ENCODE data around the gene FBXW7. TPM values are rescaled to one million over a fixed set of nuclear protein-coding genes. Genes with fewer than 3 reads are reported as not detected.

The FBXW7 gene
- total RNA-seq, 3 donors from 2014 or later (not counting 1 experiment from before 2014, with no cell fraction given), result 172 to 202 (median 175) TPM

GRCh38 chr4:152455311-152455710 is 80.6 kb downstream of the FBXW7 start:
- DNase-seq (no peak), ATAC-seq (no peak)
- H3K4me1 ChIP-seq (ENCODE audit: control insufficient read depth, insufficient read depth, low read length), result peaks cover 12% of the 10 kb centered on the region
- Mint-ChIP-seq H3K9me3 (no peaks in the 10 kb centered on the region), H3K4me1 (peaks cover 42 to 50% of the 10 kb centered on the region in 2 donors), H3K27me3 (ENCODE audit: low read depth in 2 of 2) (no peaks in the 10 kb centered on the region), H3K36me3 (no peaks in the 10 kb centered on the region), H3K4me3 (no peak overlapping the region), H3K27ac (peak overlapping the region; percentile 2 to 91)
- TF ChIP-seq, protein P1, sequence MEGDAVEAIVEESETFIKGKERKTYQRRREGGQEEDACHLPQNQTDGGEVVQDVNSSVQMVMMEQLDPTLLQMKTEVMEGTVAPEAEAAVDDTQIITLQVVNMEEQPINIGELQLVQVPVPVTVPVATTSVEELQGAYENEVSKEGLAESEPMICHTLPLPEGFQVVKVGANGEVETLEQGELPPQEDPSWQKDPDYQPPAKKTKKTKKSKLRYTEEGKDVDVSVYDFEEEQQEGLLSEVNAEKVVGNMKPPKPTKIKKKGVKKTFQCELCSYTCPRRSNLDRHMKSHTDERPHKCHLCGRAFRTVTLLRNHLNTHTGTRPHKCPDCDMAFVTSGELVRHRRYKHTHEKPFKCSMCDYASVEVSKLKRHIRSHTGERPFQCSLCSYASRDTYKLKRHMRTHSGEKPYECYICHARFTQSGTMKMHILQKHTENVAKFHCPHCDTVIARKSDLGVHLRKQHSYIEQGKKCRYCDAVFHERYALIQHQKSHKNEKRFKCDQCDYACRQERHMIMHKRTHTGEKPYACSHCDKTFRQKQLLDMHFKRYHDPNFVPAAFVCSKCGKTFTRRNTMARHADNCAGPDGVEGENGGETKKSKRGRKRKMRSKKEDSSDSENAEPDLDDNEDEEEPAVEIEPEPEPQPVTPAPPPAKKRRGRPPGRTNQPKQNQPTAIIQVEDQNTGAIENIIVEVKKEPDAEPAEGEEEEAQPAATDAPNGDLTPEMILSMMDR (IDR thresholded peaks at IDR 0.05), result no peak
- H3K9me3 ChIP-seq (ENCODE audit: control insufficient read depth, insufficient read depth, low read length), result no peaks in the 10 kb centered on the region
- no peaks in the 10 kb centered on the region for H3K27me3 ChIP-seq (ENCODE audit: control insufficient read depth, insufficient read depth, low read length)
- H3K4me3 ChIP-seq (ENCODE audit: low read length), result no peak overlapping the region
- intact Hi-C loops (cut with micrococcal nuclease), result loop anchor here (2.0 to 5.0 kb wide), 4 partner anchors 29 to 279 kb away; partner anchors contain the start of gene FBXW7
- no peaks in the 10 kb centered on the region for H3K36me3 ChIP-seq (ENCODE audit: control insufficient read depth, insufficient read depth, low read length)
- 80% methylated on average over 1 of the region's 2 CpGs for WGBS (ENCODE audit: insufficient coverage)
- no peak overlapping the region for H3K27ac ChIP-seq (ENCODE audit: low read length)

DNA sequence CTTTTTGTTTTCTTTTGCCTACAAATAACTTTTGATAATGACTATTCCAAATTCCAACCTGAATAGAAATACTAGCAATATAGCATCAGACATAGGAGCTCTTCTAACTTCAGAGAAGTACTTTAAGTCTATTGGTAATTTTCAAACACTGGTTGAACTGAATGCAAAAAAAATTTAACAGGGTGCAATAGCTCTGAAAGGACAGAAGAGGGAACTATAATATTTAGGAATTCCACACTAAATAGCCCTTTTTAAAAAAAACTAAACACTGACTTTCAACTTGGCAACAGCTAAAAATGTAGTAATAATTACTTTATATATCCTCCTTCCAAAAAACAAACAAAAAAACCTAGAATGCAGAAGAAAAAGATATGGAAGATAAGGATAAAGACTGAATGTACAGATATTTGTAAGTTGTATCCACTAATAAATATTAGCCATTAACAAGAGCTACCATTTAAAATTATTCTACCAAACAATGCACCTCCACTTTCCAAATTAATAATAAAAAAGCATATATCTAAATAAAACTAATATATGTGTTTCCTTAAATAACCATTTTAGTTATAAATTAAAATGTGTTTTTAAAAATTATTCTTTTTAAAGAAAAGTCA is 81.4 kb downstream of the FBXW7 start:
- peak in 1 of 2 donors; percentile 11 for DNase-seq
- Histone ChIP-seq H3K4me3 (ENCODE audit: low read length) (no peak overlapping the region), H3K9me3 (ENCODE audit: control insufficient read depth, insufficient read depth, low read length) (no peaks in the 10 kb centered on the region), H3K36me3 (ENCODE audit: control insufficient read depth, insufficient read depth, low read length) (no peaks in the 10 kb centered on the region), H3K4me1 (ENCODE audit: control insufficient read depth, insufficient read depth, low read length) (peaks cover 12% of the 10 kb centered on the region), H3K27ac (ENCODE audit: low read length) (no peak overlapping the region), H3K27me3 (ENCODE audit: control insufficient read depth, insufficient read depth, low read length) (no peaks in the 10 kb centered on the region)
- intact Hi-C loops (cut with micrococcal nuclease), result loop anchor here (2.0 to 5.0 kb wide), 4 partner anchors 30 to 280 kb away; partner anchors contain the start of gene FBXW7
- Mint-ChIP-seq H3K27me3 (ENCODE audit: low read depth in 2 of 2) (no peaks in the 10 kb centered on the region), H3K27ac (no peak overlapping the region), H3K36me3 (no peaks in the 10 kb centered on the region), H3K9me3 (no peaks in the 10 kb centered on the region), H3K4me1 (peaks cover 39 to 47% of the 10 kb centered on the region in 2 donors), H3K4me3 (peak overlapping the region; percentile 38)
- ATAC-seq, result peak in 1 of 3 donors; percentile 28
- TF ChIP-seq, protein P1 (IDR thresholded peaks at IDR 0.05), result peak; percentile 44

DNA sequence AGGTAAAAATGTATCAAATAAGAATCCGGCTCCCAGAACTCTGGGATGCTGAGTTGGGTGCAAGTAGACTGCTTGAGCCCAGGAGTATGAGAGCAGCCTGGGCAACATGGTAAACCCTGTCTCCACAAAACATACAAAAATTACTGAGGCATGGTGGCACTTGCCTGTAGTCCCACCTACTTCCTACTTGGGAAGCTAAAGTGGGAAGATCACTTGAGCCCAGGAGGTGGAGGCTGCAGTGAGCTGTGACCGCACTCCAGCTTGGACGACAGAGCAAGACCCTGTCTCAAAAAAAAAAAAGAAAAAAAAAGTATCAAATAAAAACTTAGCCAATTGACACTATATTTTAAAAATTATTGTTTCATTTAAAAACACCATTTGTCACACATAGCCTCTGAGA is 84.4 kb downstream of the FBXW7 start:
- Histone ChIP-seq H3K27ac (ENCODE audit: low read length) (no peak overlapping the region), H3K27me3 (ENCODE audit: control insufficient read depth, insufficient read depth, low read length) (no peaks in the 10 kb centered on the region), H3K36me3 (ENCODE audit: control insufficient read depth, insufficient read depth, low read length) (no peaks in the 10 kb centered on the region), H3K4me1 (ENCODE audit: control insufficient read depth, insufficient read depth, low read length) (no peaks in the 10 kb centered on the region), H3K4me3 (ENCODE audit: low read length) (no peak overlapping the region), H3K9me3 (ENCODE audit: control insufficient read depth, insufficient read depth, low read length) (no peaks in the 10 kb centered on the region)
- ATAC-seq (no peak), DNase-seq (no peak)
- Mint-ChIP-seq H3K27me3 (ENCODE audit: low read depth in 2 of 2) (no peaks in the 10 kb centered on the region), H3K27ac (no peak overlapping the region), H3K4me3 (no peak overlapping the region), H3K9me3 (no peaks in the 10 kb centered on the region), H3K36me3 (no peaks in the 10 kb centered on the region), H3K4me1 (peaks cover 21 to 36% of the 10 kb centered on the region in 2 donors)
- WGBS (ENCODE audit: insufficient coverage), result 100% methylated on average over 2 of the region's 3 CpGs
- TF ChIP-seq, protein P1 (IDR thresholded peaks at IDR 0.05), result no peak
- intact Hi-C loops (cut with micrococcal nuclease), result no loop called here

DNA sequence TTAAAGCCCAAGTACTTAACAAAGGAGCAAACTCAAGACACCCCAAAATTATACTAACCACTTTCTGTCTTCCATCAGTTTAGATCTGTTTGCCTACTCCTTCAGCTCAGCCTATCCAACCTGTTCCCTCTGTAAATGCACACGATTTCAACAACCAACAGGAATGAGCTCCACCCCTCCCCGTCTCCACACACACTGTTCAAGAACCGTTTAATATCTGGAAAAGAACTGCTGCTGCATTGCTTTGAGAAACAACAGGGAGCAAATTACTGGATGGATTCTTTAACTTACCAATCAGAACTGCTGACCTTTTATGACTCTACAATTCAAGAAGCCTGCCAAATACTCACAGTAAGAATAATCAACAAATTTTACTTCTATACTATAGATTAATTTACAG is 87.0 kb downstream of the FBXW7 start:
- Mint-ChIP-seq H3K9me3 (no peaks in the 10 kb centered on the region), H3K4me3 (no peak overlapping the region), H3K36me3 (no peaks in the 10 kb centered on the region), H3K27ac (no peak overlapping the region), H3K27me3 (ENCODE audit: low read depth in 2 of 2) (no peaks in the 10 kb centered on the region), H3K4me1 (peaks cover 10 to 24% of the 10 kb centered on the region in 2 donors)
- DNase-seq (no peak), ATAC-seq (no peak)
- TF ChIP-seq, protein P1 (IDR thresholded peaks at IDR 0.05), result no peak
- Histone ChIP-seq H3K27ac (ENCODE audit: low read length) (no peak overlapping the region), H3K4me3 (ENCODE audit: low read length) (no peak overlapping the region), H3K4me1 (ENCODE audit: control insufficient read depth, insufficient read depth, low read length) (no peaks in the 10 kb centered on the region), H3K9me3 (ENCODE audit: control insufficient read depth, insufficient read depth, low read length) (no peaks in the 10 kb centered on the region), H3K27me3 (ENCODE audit: control insufficient read depth, insufficient read depth, low read length) (no peaks in the 10 kb centered on the region), H3K36me3 (ENCODE audit: control insufficient read depth, insufficient read depth, low read length) (no peaks in the 10 kb centered on the region)
- 94% methylated on average over 3 of the region's 3 CpGs for WGBS (ENCODE audit: insufficient coverage)
- intact Hi-C loops (cut with micrococcal nuclease), result no loop called here
